NCI-H1417 treated with DMSO at 0.1 percent for 48 hours (cell line): Measurements from ENCODE around the gene PTGIS.
A peak's percentile ranks its signal among the peaks of the same experiment; 100 is the strongest.

ENCODE experiments used
- DNase-seq: peaks from one replicate; lab custom pipeline; 2025; lab: John Stamatoyannopoulos, UW

PTGIS gene

GRCh38 chr20:49529470-49529869 lies 38.5 kb downstream of the PTGIS start:
- no peak for DNase-seq

- DNase-seq: no peak
Observed at GRCh38 chr20:49526568-49526967, 41.4 kb downstream of the PTGIS start.

GRCh38 chr20:49526056-49526455 lies 41.9 kb downstream of the PTGIS start:
- no peak for DNase-seq

- DNase-seq: no peak
Observed at GRCh38 chr20:49523767-49524360, 44.1 kb downstream of the PTGIS start.

GRCh38 chr20:49521356-49521755 lies 46.6 kb downstream of the PTGIS start:
- no peak for DNase-seq

- no peak for DNase-seq
Observed at GRCh38 chr20:49519777-49520359, 48.1 kb downstream of the PTGIS start.

GRCh38 chr20:49519212-49519712 lies 48.7 kb downstream of the PTGIS start:
- no peak for DNase-seq

- no peak for DNase-seq
Observed at GRCh38 chr20:49518576-49518975, 49.4 kb downstream of the PTGIS start.

GRCh38 chr20:49517805-49518100 lies 50.2 kb downstream of the PTGIS start:
- DNase-seq: no peak

GRCh38 chr20:49516916-49517804 lies 50.8 kb downstream of the PTGIS start:
- no peak for DNase-seq

- no peak for DNase-seq
Observed at GRCh38 chr20:49515586-49515985, 52.4 kb downstream of the PTGIS start.

GRCh38 chr20:49513517-49513916 lies 54.4 kb downstream of the PTGIS start:
- DNase-seq: no peak

GRCh38 chr20:49513009-49513408 lies 54.9 kb downstream of the PTGIS start:
- DNase-seq: no peak

GRCh38 chr20:49511788-49512525 lies 56.0 kb downstream of the PTGIS start:
- DNase-seq: no peak

GRCh38 chr20:49510562-49511122 lies 57.3 kb downstream of the PTGIS start:
- DNase-seq: no peak

GRCh38 chr20:49508435-49509199 lies 59.3 kb downstream of the PTGIS start:
- peak; percentile 51 for DNase-seq

GRCh38 chr20:49507741-49508434 lies 60.0 kb downstream of the PTGIS start:
- no peak for DNase-seq

GRCh38 chr20:49505518-49505917 lies 62.4 kb downstream of the PTGIS start:
- DNase-seq: peak; percentile 39

- no peak for DNase-seq
Observed at GRCh38 chr20:49503176-49503575, 64.8 kb downstream of the PTGIS start.

- no peak for DNase-seq
Observed at GRCh38 chr20:49501917-49502316, 66.0 kb downstream of the PTGIS start.

- no peak for DNase-seq
Observed at GRCh38 chr20:49497398-49497669, 70.6 kb downstream of the PTGIS start.
